ENCODE results near the gene CFAP97D2.

- TF ChIP-seq CTCF (IDR thresholded peaks at IDR 0.05; ENCODE audit: low read length) = no peak
- TF ChIP-seq EZH2 (optimal IDR thresholded peaks at IDR 0.05; ENCODE audit: low read depth, low read length) = no peak
- no peak for TF ChIP-seq EZH2phosphoT487 (IDR thresholded peaks at IDR 0.05; ENCODE audit: low read length)
These were observed 80.3 kb downstream of the CFAP97D2 start for GRCh38 chr13:114259374-114259773.
